Neural cell (in vitro differentiated cells): ENCODE data around the gene SNTB2. TPM values are rescaled to one million over a fixed set of nuclear protein-coding genes. Genes with fewer than 3 reads are reported as not detected.

Experiments
- H2AFZ ChIP-seq: fragments of 200-600, 300-800 bp; sonication (generic), shearing (Covaris generic); 2 replicates; pipeline ENCODE4 v1.6.0; 2014; ENCODE audit warnings: low read depth, mild to moderate bottlenecking, antibody characterized with exemption, low read length, moderate library complexity
- H3F3A ChIP-seq: fragments of 200-600 bp; shearing (Covaris generic); 2 replicates; pipeline ENCODE4 v1.6.1; 2016; ENCODE audit warnings: mild to moderate bottlenecking, moderate library complexity, mixed read lengths, antibody characterized with exemption, low read length; ENCODE audit not compliant: insufficient read depth, poor library complexity, severe bottlenecking
- H3K27ac ChIP-seq: fragments of 200-600, 300-800 bp; sonication (generic), shearing (Covaris generic); 2 replicates; pipeline ENCODE4 v1.5.1; 2014; ENCODE audit warnings: mild to moderate bottlenecking, low read length, moderate library complexity
- H3K27me3 ChIP-seq: fragments of 300-800, 200-600 bp; sonication (generic), shearing (Covaris generic); 2 replicates; pipeline ENCODE4 v1.6.0; 2014; ENCODE audit warnings: mild to moderate bottlenecking, low read depth, low read length, moderate library complexity; ENCODE audit not compliant: insufficient read depth
- H3K36me3 ChIP-seq: fragments of 300-800, 200-600 bp; sonication (generic), shearing (Covaris generic); 2 replicates; pipeline ENCODE4 v1.5.1; 2014; ENCODE audit warnings: mild to moderate bottlenecking, antibody characterized with exemption, low read length, moderate library complexity; ENCODE audit not compliant: insufficient read depth
- H3K4me2 ChIP-seq: fragments of 300-800, 200-600 bp; sonication (generic), shearing (Covaris generic); 2 replicates; pipeline ENCODE4 v1.6.0; 2014; ENCODE audit warnings: mild to moderate bottlenecking, low read length
- H3K4me3 ChIP-seq: fragments of 300-800, 200-600 bp; sonication (generic), shearing (Covaris generic); 2 replicates; pipeline ENCODE4 v1.5.1; 2014; ENCODE audit warnings: mild to moderate bottlenecking, low read length, moderate library complexity
- H3K79me2 ChIP-seq: fragments of 200-600 bp; shearing (Covaris generic); replicated peaks from 2 replicates; pipeline ENCODE4 v1.6.0; 2014; ENCODE audit warnings: mild to moderate bottlenecking, low read length, moderate library complexity; ENCODE audit not compliant: insufficient read depth
- H3K9ac ChIP-seq: fragments of 300-800, 200-600 bp; sonication (generic), shearing (Covaris generic); 2 replicates; pipeline ENCODE4 v1.6.1; 2016; ENCODE audit warnings: mild to moderate bottlenecking, low read length, mixed read lengths
- H3K9me2 ChIP-seq: fragments of 200-600 bp; shearing (Covaris generic); 2 replicates; pipeline ENCODE4 v1.6.1; 2016; ENCODE audit warnings: mild to moderate bottlenecking, low read length, mixed read lengths; ENCODE audit not compliant: insufficient read depth
- H3K9me3 ChIP-seq: fragments of 200-600, 300-800 bp; sonication (generic), shearing (Covaris generic); 2 replicates; pipeline ENCODE4 v1.6.1; 2016; ENCODE audit warnings: mild to moderate bottlenecking, mixed run types, low read length, moderate library complexity, mixed read lengths
- H4K20me1 ChIP-seq: fragments of 200-600 bp; shearing (Covaris generic); 2 replicates; pipeline ENCODE4 v1.6.1; 2016; ENCODE audit warnings: mild to moderate bottlenecking, mixed run types; ENCODE audit not compliant: insufficient read depth
- CTCF ChIP-seq: fragments of 450-650 bp; IDR thresholded peaks from 2 replicates; pipeline ENCODE4 v1.5.1; 2014; ENCODE audit warnings: antibody characterized with exemption, mild to moderate bottlenecking, moderate library complexity; ENCODE audit not compliant: poor library complexity, severe bottlenecking
- EP300 ChIP-seq: fragments of 450-650 bp; conservative IDR thresholded peaks from 2 replicates; pipeline ENCODE4 v1.6.1; 2014; ENCODE audit warnings: antibody characterized with exemption, mild to moderate bottlenecking, moderate library complexity; ENCODE audit not compliant: poor library complexity, severe bottlenecking
- EZH2 ChIP-seq: fragments of 200-600, 300-800 bp; shearing (Covaris generic), sonication (generic); IDR thresholded peaks from 2 replicates; pipeline ENCODE4 v1.6.1; 2014; ENCODE audit warnings: antibody characterized with exemption, low read length, borderline replicate concordance, mild to moderate bottlenecking; ENCODE audit not compliant: insufficient read depth, poor library complexity, severe bottlenecking
- MXI1 ChIP-seq: fragments of 450-650 bp; conservative IDR thresholded peaks from 2 replicates; pipeline ENCODE4 v1.6.1; 2014; ENCODE audit warnings: antibody characterized with exemption, mild to moderate bottlenecking; ENCODE audit not compliant: poor library complexity, severe bottlenecking
- RAD21 ChIP-seq: fragments of 450-650 bp; conservative IDR thresholded peaks from 2 replicates; pipeline ENCODE4 v1.6.1; 2014; ENCODE audit warnings: antibody characterized with exemption, mild to moderate bottlenecking, moderate library complexity
- REST ChIP-seq: IDR thresholded peaks from 2 replicates; pipeline ENCODE4 v1.6.1; 2012; ENCODE audit warnings: borderline replicate concordance
- SMC3 ChIP-seq: fragments of 450-650 bp; conservative IDR thresholded peaks from 2 replicates; pipeline ENCODE4 v1.6.1; 2014; ENCODE audit warnings: antibody characterized with exemption, mild to moderate bottlenecking, moderate library complexity; ENCODE audit not compliant: poor library complexity
- TAF1 ChIP-seq: IDR thresholded peaks from 2 replicates; pipeline ENCODE4 v1.6.1; 2012; ENCODE audit warnings: low read depth
- polyA plus RNA-seq: library from polyadenylated mRNA; depleted of rRNA; stranded (reverse); fragments of >200 nt; gene quantifications from 2 replicates; pipeline ENCODE4 v1.2.3, GENCODE V29; 2014

The SNTB2 gene
- polyA plus RNA-seq, 1 donor from 2014 or later: 7.0 TPM

GRCh38 chr16:69179328-69180010 is 7.5 kb upstream of the SNTB2 start:
- Histone ChIP-seq H3K4me3 (no peak overlapping the region), H2AFZ (no peak overlapping the region), H3K79me2 (no peaks in the 10 kb centered on the region), H3K36me3 (no peaks in the 10 kb centered on the region), H3F3A (no peaks in the 10 kb centered on the region), H3K27ac (no peak overlapping the region), H4K20me1 (no peaks in the 10 kb centered on the region), H3K27me3 (no peaks in the 10 kb centered on the region), H3K9ac (no peak overlapping the region), H3K9me3 (no peaks in the 10 kb centered on the region), H3K9me2 (no peaks in the 10 kb centered on the region), H3K4me2 (no peak overlapping the region)
- no peak for TF ChIP-seq EP300
- no peak for TF ChIP-seq REST
- TF ChIP-seq RAD21: no peak
- TF ChIP-seq CTCF: no peak

- TF ChIP-seq EP300 (no peak), SMC3 (no peak), EZH2 (no peak)
- Histone ChIP-seq H3K36me3 (no peaks in the 10 kb centered on the region), H3K9me2 (no peaks in the 10 kb centered on the region), H3K79me2 (no peaks in the 10 kb centered on the region), H3K27me3 (no peaks in the 10 kb centered on the region), H3K9me3 (no peaks in the 10 kb centered on the region), H3K9ac (no peak overlapping the region), H4K20me1 (no peaks in the 10 kb centered on the region), H2AFZ (no peak overlapping the region), H3K4me3 (no peak overlapping the region), H3K27ac (no peak overlapping the region), H3K4me2 (no peak overlapping the region), H3F3A (no peaks in the 10 kb centered on the region)
Measured at GRCh38 chr16:69180011-69180338, 7.0 kb upstream of the SNTB2 start.

- H3K4me2 ChIP-seq: no peak overlapping the region
- H3K4me3 ChIP-seq: no peak overlapping the region
- no peaks in the 10 kb centered on the region for H3K27me3 ChIP-seq
- no peaks in the 10 kb centered on the region for H3K9me2 ChIP-seq
- H3F3A ChIP-seq: peaks cover under 1% of the 10 kb centered on the region
- no peaks in the 10 kb centered on the region for H3K9me3 ChIP-seq
- H4K20me1 ChIP-seq: no peaks in the 10 kb centered on the region
- no peaks in the 10 kb centered on the region for H3K79me2 ChIP-seq
- TF ChIP-seq TAF1: no peak
- TF ChIP-seq EZH2: no peak
- no peak for TF ChIP-seq MXI1
- TF ChIP-seq EP300: no peak
- no peak for TF ChIP-seq REST
- H3K27ac ChIP-seq: no peak overlapping the region
- H3K9ac ChIP-seq: no peak overlapping the region
- no peaks in the 10 kb centered on the region for H3K36me3 ChIP-seq
- no peak overlapping the region for H2AFZ ChIP-seq
Measured at GRCh38 chr16:69182730-69183416, 4.1 kb upstream of the SNTB2 start.
